HG02763 (cell line): ENCODE data around the gene AMY2A.
"Not testable (repeated sequence)": the region's sequence is repeated elsewhere in the genome, so short reads cannot be mapped to it uniquely, and the experiment has no call there.

Source experiments
- ATAC-seq: cut with Tn5 transposase; IDR thresholded peaks from one replicate; pipeline ENCODE4 v1.9.1; 2021; ENCODE audit warnings: mild to moderate bottlenecking, moderate library complexity; ENCODE audit not compliant: unreplicated experiment

Gene AMY2A

GRCh38 chr1:103616994-103617477, at the start of gene AMY2A:
AMY2A (plus strand) TSS chr1:103617427; CDS start chr1:103617441, 14 bp downstream.
- not testable (repeated sequence) for ATAC-seq

GRCh38 chr1:103569493-103569892, 47.7 kb upstream of the AMY2A start:
- no peak for ATAC-seq

GRCh38 chr1:103571289-103571688, 45.9 kb upstream of the AMY2A start, which contains the start of gene AMY2B:
AMY2B (plus strand) TSS chr1:103571589; CDS start chr1:103571603, 14 bp downstream.
- ATAC-seq: not testable (repeated sequence)

- ATAC-seq: no peak
Observed at GRCh38 chr1:103576065-103576464, 41.2 kb upstream of the AMY2A start.

- not testable (repeated sequence) for ATAC-seq
Observed at GRCh38 chr1:103576784-103577183, 40.4 kb upstream of the AMY2A start.

GRCh38 chr1:103582464-103582863, 34.8 kb upstream of the AMY2A start:
- no peak for ATAC-seq

GRCh38 chr1:103583887-103584286, 33.3 kb upstream of the AMY2A start:
- no peak for ATAC-seq

- no peak for ATAC-seq
Observed at GRCh38 chr1:103584537-103584936, 32.7 kb upstream of the AMY2A start.

GRCh38 chr1:103602740-103603139, 14.5 kb upstream of the AMY2A start:
- not testable (repeated sequence) for ATAC-seq

GRCh38 chr1:103616362-103616761, 865 bp upstream of the AMY2A start:
- ATAC-seq: no peak

- not testable (repeated sequence) for ATAC-seq
Observed at GRCh38 chr1:103627436-103627835, 10.2 kb downstream of the AMY2A start.

GRCh38 chr1:103641194-103641593, 24.0 kb downstream of the AMY2A start:
- ATAC-seq: not testable (repeated sequence)

GRCh38 chr1:103643908-103644307, 26.7 kb downstream of the AMY2A start:
- ATAC-seq: not testable (repeated sequence)

- not testable (repeated sequence) for ATAC-seq
Observed at GRCh38 chr1:103650305-103650704, 33.1 kb downstream of the AMY2A start.

- ATAC-seq: not testable (repeated sequence)
Observed at GRCh38 chr1:103650889-103651288, 33.7 kb downstream of the AMY2A start.

GRCh38 chr1:103654133-103654532, 36.9 kb downstream of the AMY2A start:
- ATAC-seq: not testable (repeated sequence)

- ATAC-seq: not testable (repeated sequence)
Observed at GRCh38 chr1:103655460-103655859, 38.2 kb downstream of the AMY2A start, which contains the start of gene AMY1A. AMY1A (plus strand) TSS chr1:103655760; CDS start chr1:103656331, 571 bp downstream.
